Trophoblast cell (in vitro differentiated cells and primary cell): ENCODE data around the gene KRTAP12-3.

Experiments
- DNase-seq, 2 donors: peaks; one replicate each; pipeline ENCODE4 v3.0.0-alpha.2; 2016
- H2AFZ ChIP-seq: 2 replicates; pipeline ENCODE4 v1.6.1; 2013; ENCODE audit warnings: low read length, moderate library complexity, mild to moderate bottlenecking; ENCODE audit not compliant: insufficient read depth, poor library complexity
- H2AK5ac ChIP-seq: 2 replicates; pipeline ENCODE4 v1.6.1; 2013; ENCODE audit warnings: mild to moderate bottlenecking, low read length
- H2BK120ac ChIP-seq: 2 replicates; pipeline ENCODE4 v1.6.1; 2013; ENCODE audit warnings: low read length, mild to moderate bottlenecking, moderate library complexity; ENCODE audit not compliant: insufficient read depth, poor library complexity
- H2BK12ac ChIP-seq: 2 replicates; pipeline ENCODE4 v1.6.1; 2013; ENCODE audit warnings: mild to moderate bottlenecking, low read length, moderate library complexity
- H2BK5ac ChIP-seq: 2 replicates; pipeline ENCODE4 v1.6.1; 2013; ENCODE audit warnings: low read length, low read depth, moderate library complexity, mild to moderate bottlenecking; ENCODE audit not compliant: poor library complexity
- H3K14ac ChIP-seq: 2 replicates; pipeline ENCODE4 v1.6.1; 2013; ENCODE audit warnings: mild to moderate bottlenecking, low read length
- H3K18ac ChIP-seq: 2 replicates; pipeline ENCODE4 v1.6.1; 2013; ENCODE audit warnings: mild to moderate bottlenecking, low read length
- H3K23ac ChIP-seq: 2 replicates; pipeline ENCODE4 v1.6.1; 2013; ENCODE audit warnings: low read length
- H3K27ac ChIP-seq: 2 replicates; pipeline ENCODE4 v1.5.1; 2013; ENCODE audit warnings: low read depth, mild to moderate bottlenecking, inconsistent platforms, low read length, moderate library complexity
- H3K27me3 ChIP-seq: 2 replicates; pipeline ENCODE4 v1.6.1; 2013; ENCODE audit warnings: inconsistent platforms, mild to moderate bottlenecking, low read length, moderate library complexity; ENCODE audit not compliant: insufficient read depth
- H3K36me3 ChIP-seq, 2 experiments: 1 replicate in 1 of 2; 2 replicates in 1 of 2; pipeline ENCODE4 v1.6.1; 2013; ENCODE audit warnings: low read length in 2 of 2, mild to moderate bottlenecking in 2 of 2, moderate library complexity in 1 of 2; ENCODE audit not compliant: insufficient read depth in 2 of 2, control insufficient read depth in 1 of 2
- H3K4ac ChIP-seq: 2 replicates; pipeline ENCODE4 v1.6.1; 2013; ENCODE audit warnings: low read depth, mild to moderate bottlenecking, low read length, moderate library complexity
- H3K4me1 ChIP-seq, 2 experiments: 1 replicate in 1 of 2; 2 replicates in 1 of 2; pipeline ENCODE4 v1.6.1; 2013; ENCODE audit warnings: low read length in 2 of 2, mild to moderate bottlenecking in 2 of 2, moderate library complexity in 1 of 2; ENCODE audit not compliant: insufficient read depth in 2 of 2, control insufficient read depth in 1 of 2
- H3K4me2 ChIP-seq: 2 replicates; pipeline ENCODE4 v1.6.1; 2013; ENCODE audit warnings: inconsistent platforms, mild to moderate bottlenecking, low read length, moderate library complexity
- H3K4me3 ChIP-seq: 2 replicates; pipeline ENCODE4 v1.5.1; 2013; ENCODE audit warnings: mild to moderate bottlenecking, low read depth, low read length, inconsistent platforms
- H3K79me1 ChIP-seq: one replicate; pipeline ENCODE4 v1.6.1; 2013; ENCODE audit warnings: low read length
- H3K79me2 ChIP-seq: 2 replicates; pipeline ENCODE4 v1.6.1; 2013; ENCODE audit warnings: low read length, mild to moderate bottlenecking; ENCODE audit not compliant: control insufficient read depth, insufficient read depth, poor library complexity
- H3K9ac ChIP-seq: 2 replicates; pipeline ENCODE4 v1.6.1; 2013; ENCODE audit warnings: mild to moderate bottlenecking, low read length
- H3K9me3 ChIP-seq: 2 replicates; pipeline ENCODE4 v1.6.1; 2013; ENCODE audit warnings: low read depth, mild to moderate bottlenecking, control low read depth, inconsistent platforms, low read length; ENCODE audit not compliant: insufficient read depth
- H4K12ac ChIP-seq: 2 replicates; pipeline ENCODE4 v1.6.1; 2013; ENCODE audit warnings: low read depth, mild to moderate bottlenecking, low read length, moderate library complexity
- H4K8ac ChIP-seq: 2 replicates; pipeline ENCODE4 v1.6.1; 2013; ENCODE audit warnings: low read depth, mild to moderate bottlenecking, low read length, moderate library complexity
- H4K91ac ChIP-seq: one replicate; pipeline ENCODE4 v1.6.1; 2013; ENCODE audit warnings: low read depth, mild to moderate bottlenecking, low read length, moderate library complexity
- WGBS: extraction: QIAGEN DNeasy Blood & Tissue Kit; methylation state at CpG from one replicate; pipeline ENCODE4 v1.1.7; 2013; ENCODE audit warnings: missing lambda C conversion rate; ENCODE audit not compliant: insufficient read length, insufficient coverage; ENCODE audit errors: extremely low coverage; 5-methylcytosine and 5-hydroxymethylcytosine counted together

The KRTAP12-3 gene

DNA sequence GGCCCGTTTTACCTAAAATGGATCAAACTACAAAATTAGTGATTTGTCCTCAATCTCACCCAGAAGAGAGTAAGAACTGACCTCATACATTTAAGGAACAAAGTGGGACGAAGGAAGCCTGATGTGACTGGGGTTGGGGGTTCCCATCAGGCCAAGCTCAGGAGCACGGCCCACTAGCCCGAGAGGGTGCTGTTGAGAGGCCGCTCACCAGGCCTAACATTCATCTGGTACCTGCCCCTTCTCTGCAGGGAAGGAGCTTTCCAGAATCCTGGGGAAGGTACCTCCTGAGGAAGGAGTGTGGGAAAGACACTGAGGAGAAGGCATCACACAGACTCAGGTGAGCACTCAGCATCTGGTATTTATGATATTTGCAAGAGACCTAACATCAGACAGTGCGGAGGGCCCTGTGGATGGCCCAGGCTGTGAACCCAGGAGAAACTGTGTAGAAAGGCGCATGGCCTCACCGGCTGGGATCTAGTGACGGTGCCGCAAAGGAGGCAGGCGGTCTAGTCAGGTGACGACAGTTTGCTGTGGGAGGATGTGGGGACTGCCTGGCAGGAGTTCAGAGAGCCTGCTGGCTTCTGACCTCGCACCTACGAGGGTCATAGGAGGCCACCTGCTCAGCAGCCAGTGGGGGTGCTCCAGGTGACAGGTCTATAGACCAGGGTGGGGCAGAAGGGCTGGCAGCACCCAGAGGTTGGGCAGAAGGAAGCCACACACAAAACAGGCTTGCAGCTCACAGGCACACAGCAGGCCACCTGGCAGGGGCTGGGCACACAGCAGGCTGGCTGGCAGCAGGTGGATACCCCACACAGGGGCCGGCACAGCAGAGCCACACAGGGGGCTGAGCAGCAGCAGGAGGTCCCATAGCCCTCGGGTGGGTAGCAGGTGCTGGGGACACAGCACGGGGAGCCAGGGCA, 3.8 kb upstream of the KRTAP12-3 start:
- H3K4me1 ChIP-seq, result peaks cover 2 to 5% of the 10 kb centered on the region in 2 experiments
- no peak overlapping the region for H2BK5ac ChIP-seq
- H3K79me1 ChIP-seq, result no peaks in the 10 kb centered on the region
- H3K79me2 ChIP-seq, result no peaks in the 10 kb centered on the region
- no peaks in the 10 kb centered on the region for H3K27me3 ChIP-seq
- no peak overlapping the region for H4K8ac ChIP-seq
- H3K23ac ChIP-seq, result no peak overlapping the region
- H3K14ac ChIP-seq, result no peak overlapping the region
- no peak for DNase-seq
- no peak overlapping the region for H4K12ac ChIP-seq
- no peak overlapping the region for H2AK5ac ChIP-seq
- no peak overlapping the region for H3K4me3 ChIP-seq
- no peak overlapping the region for H3K4ac ChIP-seq
- no peak overlapping the region for H4K91ac ChIP-seq
- H3K9ac ChIP-seq, result no peak overlapping the region
- no peak overlapping the region for H3K27ac ChIP-seq
- no peak overlapping the region for H2BK12ac ChIP-seq
- H3K36me3 ChIP-seq, result no peaks in the 10 kb centered on the region
- WGBS, result no CpG with 5 or more reads among the region's 17 CpGs
- H3K9me3 ChIP-seq, result peaks cover 17% of the 10 kb centered on the region
- H3K4me2 ChIP-seq, result no peak overlapping the region
- no peak overlapping the region for H2AFZ ChIP-seq
- H3K18ac ChIP-seq, result no peak overlapping the region
- no peak overlapping the region for H2BK120ac ChIP-seq

DNA sequence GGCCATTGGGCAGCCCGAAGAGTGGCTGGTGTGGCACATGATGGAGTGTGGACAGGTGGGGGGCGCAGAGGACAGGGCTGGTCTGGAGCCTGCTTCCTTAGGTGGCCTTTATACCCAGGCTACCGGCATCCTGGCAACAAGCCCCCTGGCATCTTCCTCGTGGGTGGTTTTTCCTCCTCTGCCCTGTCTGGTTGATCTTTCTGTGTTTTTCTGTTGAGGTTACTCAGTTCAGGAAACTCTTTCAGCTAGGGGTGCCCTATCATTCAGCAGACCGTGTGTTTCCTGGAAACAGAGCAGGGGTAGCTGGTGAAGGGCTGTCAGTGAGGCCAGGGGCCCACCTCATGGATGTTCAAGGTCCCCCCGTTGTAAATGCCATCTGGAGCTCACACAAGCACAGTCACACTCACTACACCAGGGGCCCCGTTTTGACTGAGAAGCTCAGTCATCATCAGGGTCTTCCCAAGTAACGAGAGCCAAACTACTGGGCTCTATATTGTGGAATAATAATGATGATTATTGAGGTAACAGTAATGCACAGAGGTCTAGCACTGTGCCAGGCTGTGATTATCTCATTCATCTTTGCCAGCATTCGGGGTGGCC, 3.1 kb upstream of the KRTAP12-3 start, which contains the start of gene KRTAP12-4:
KRTAP12-4 (minus strand) TSS at position 84 of the 600 bp plus-strand sequence; CDS start at position 39, 45 bp downstream.
- H3K79me2 ChIP-seq, result no peaks in the 10 kb centered on the region
- no peak within 1 kb of the TSS for H3K4me2 ChIP-seq
- H3K36me3 ChIP-seq, result no peaks in the 10 kb centered on the region
- no peak within 1 kb of the TSS for H3K18ac ChIP-seq
- no peak within 1 kb of the TSS for H3K4me3 ChIP-seq
- no peak within 1 kb of the TSS for H4K8ac ChIP-seq
- WGBS, result no CpG with 5 or more reads among the region's 9 CpGs
- no peaks in the 10 kb centered on the region for H3K27me3 ChIP-seq
- H2AFZ ChIP-seq, result no peak within 1 kb of the TSS
- no peak within 1 kb of the TSS for H3K23ac ChIP-seq
- no peak within 1 kb of the TSS for H2BK12ac ChIP-seq
- H2BK5ac ChIP-seq, result no peak within 1 kb of the TSS
- no peak within 1 kb of the TSS for H3K4ac ChIP-seq
- no peak within 1 kb of the TSS for H2BK120ac ChIP-seq
- no peaks in the 10 kb centered on the region for H3K79me1 ChIP-seq
- H3K9ac ChIP-seq, result no peak within 1 kb of the TSS
- no peak within 1 kb of the TSS for H4K12ac ChIP-seq
- no peak within 1 kb of the TSS for H2AK5ac ChIP-seq
- H3K4me1 ChIP-seq, result peaks cover 2 to 7% of the 10 kb centered on the region in 2 experiments
- H3K27ac ChIP-seq, result no peak within 1 kb of the TSS
- H3K9me3 ChIP-seq, result peaks cover 18% of the 10 kb centered on the region
- H4K91ac ChIP-seq, result no peak within 1 kb of the TSS
- DNase-seq, result no peak
- no peak within 1 kb of the TSS for H3K14ac ChIP-seq

DNA sequence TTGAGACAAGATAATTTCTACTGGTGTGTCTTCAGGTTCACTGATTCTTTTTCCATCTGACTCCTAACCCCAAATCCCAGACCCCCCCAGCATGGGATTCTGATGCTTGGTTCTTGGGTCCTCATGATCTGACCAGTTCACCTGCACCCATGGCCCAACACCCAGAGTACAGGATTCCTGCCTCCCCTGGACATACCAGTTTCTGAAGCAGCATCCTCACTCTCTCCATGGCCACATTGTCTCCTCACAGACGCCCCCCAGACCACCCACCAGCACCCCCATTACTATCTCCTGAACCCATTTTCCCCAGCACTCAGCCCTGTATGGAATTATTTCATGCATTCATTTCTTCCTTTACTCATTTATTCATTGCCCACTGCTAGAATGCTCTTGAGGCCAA, 864 bp upstream of the KRTAP12-3 start:
- Histone ChIP-seq H2AK5ac (no peak overlapping the region), H3K79me2 (no peaks in the 10 kb centered on the region), H4K12ac (no peak overlapping the region), H2BK120ac (no peak overlapping the region), H4K91ac (no peak overlapping the region), H3K23ac (no peak overlapping the region), H3K4me2 (no peak overlapping the region), H3K14ac (no peak overlapping the region), H2AFZ (no peak overlapping the region), H3K4ac (no peak overlapping the region), H2BK5ac (no peak overlapping the region), H3K79me1 (no peaks in the 10 kb centered on the region), H3K4me1 (peaks cover 2 to 7% of the 10 kb centered on the region in 2 experiments), H4K8ac (no peak overlapping the region), H3K18ac (no peak overlapping the region), H3K9ac (no peak overlapping the region), H2BK12ac (no peak overlapping the region), H3K36me3 (no peaks in the 10 kb centered on the region), H3K27me3 (no peaks in the 10 kb centered on the region), H3K4me3 (no peak overlapping the region), H3K27ac (no peak overlapping the region), H3K9me3 (peaks cover 13% of the 10 kb centered on the region)
- no peak for DNase-seq
- no CpG with 5 or more reads among the region's 1 CpG for WGBS

DNA sequence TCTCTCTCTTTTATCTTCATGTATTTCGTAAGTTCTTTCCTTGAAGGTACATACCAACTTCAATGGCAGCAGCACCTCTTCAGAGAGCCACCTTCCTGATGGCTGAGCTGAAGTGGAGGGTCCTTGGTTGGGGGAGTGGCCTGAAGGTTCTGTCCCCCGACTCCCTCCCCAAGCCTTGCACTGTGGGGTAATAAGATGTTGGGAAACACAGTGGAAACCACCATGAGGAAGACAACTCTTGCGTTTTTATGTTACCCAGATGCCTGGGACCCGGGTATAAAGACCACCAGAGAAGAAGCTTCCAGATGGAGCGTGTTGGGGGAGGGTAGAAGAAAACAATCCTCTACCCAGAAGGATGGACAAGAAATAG, 794 bp downstream of the KRTAP12-3 start:
- H3K79me1 ChIP-seq, result no peaks in the 10 kb centered on the region
- no peak overlapping the region for H2AK5ac ChIP-seq
- H3K4me3 ChIP-seq, result no peak overlapping the region
- no peak overlapping the region for H3K18ac ChIP-seq
- H3K4me2 ChIP-seq, result no peak overlapping the region
- H2BK5ac ChIP-seq, result no peak overlapping the region
- no peak overlapping the region for H3K14ac ChIP-seq
- H3K27ac ChIP-seq, result no peak overlapping the region
- no peaks in the 10 kb centered on the region for H3K79me2 ChIP-seq
- no peak overlapping the region for H2BK120ac ChIP-seq
- no peaks in the 10 kb centered on the region for H3K27me3 ChIP-seq
- peaks cover 2 to 7% of the 10 kb centered on the region in 2 experiments for H3K4me1 ChIP-seq
- no peak overlapping the region for H2AFZ ChIP-seq
- no peak overlapping the region for H3K4ac ChIP-seq
- H3K9ac ChIP-seq, result no peak overlapping the region
- DNase-seq, result no peak
- H4K8ac ChIP-seq, result no peak overlapping the region
- H4K12ac ChIP-seq, result no peak overlapping the region
- H3K9me3 ChIP-seq, result peaks cover 11% of the 10 kb centered on the region
- no CpG with 5 or more reads among the region's 5 CpGs for WGBS
- no peak overlapping the region for H3K23ac ChIP-seq
- no peak overlapping the region for H4K91ac ChIP-seq
- H2BK12ac ChIP-seq, result no peak overlapping the region
- H3K36me3 ChIP-seq, result no peaks in the 10 kb centered on the region
